Ishikawa (cell line): ENCODE data around the gene LRP5.

Experiments used
- EP300 ChIP-seq: IDR thresholded peaks from 2 replicates; pipeline ENCODE4 v1.6.1; 2012; ENCODE audit warnings: borderline replicate concordance
- TAF1 ChIP-seq: IDR thresholded peaks from 2 replicates; pipeline ENCODE4 v1.6.1; 2012; ENCODE audit warnings: low read depth, mild to moderate bottlenecking

DNA sequence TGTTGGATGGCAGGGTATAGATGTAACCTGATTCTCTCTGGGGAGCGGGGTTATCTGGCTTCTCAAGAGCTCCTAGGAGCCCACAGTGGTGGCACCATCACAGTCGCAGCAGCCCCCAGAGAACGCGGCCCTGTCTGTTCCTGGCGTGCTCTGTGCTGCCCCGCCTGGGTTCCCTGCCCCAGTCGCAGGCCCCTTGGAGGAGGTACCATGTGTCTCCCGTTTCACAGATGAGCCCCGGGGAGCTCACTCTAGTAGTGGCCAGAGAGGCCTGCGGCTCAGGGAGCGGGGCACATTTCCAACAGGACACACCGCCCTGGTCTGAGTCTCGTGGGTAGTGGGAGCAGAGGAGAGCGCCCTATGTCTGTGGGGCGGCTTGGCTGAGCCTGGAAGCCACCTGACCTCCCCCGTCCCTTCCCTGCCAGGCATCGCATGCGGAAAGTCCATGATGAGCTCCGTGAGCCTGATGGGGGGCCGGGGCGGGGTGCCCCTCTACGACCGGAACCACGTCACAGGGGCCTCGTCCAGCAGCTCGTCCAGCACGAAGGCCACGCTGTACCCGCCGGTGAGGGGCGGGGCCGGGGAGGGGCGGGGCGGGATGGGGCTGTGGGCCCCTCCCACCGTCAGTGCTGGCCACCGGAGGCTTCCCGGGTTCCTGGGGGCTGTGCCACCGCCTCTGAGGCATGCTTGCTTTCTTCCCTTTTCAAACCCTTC is 127.1 kb downstream of the LRP5 start:
- TF ChIP-seq TAF1 (no peak), EP300 (no peak)
